GM21786 (cell line): ENCODE results near the gene COL23A1.
"Not testable (repeated sequence)": the region's sequence is repeated elsewhere in the genome, so short reads cannot be mapped to it uniquely, and the experiment has no call there.

Experiments
- ATAC-seq: cut with Tn5 transposase; IDR thresholded peaks from one replicate; pipeline ENCODE4 v1.9.1; 2021; ENCODE audit not compliant: unreplicated experiment

COL23A1 gene

GRCh38 chr5:178236126-178236525 lies 354.1 kb downstream of the COL23A1 start:
- ATAC-seq = no peak

- no peak for ATAC-seq
Measured at GRCh38 chr5:178235588-178235974, 354.6 kb downstream of the COL23A1 start.

GRCh38 chr5:178234750-178235587 lies 355.2 kb downstream of the COL23A1 start:
- no peak for ATAC-seq

- ATAC-seq = no peak
Measured at GRCh38 chr5:178234121-178234749, 356.0 kb downstream of the COL23A1 start.

GRCh38 chr5:178232920-178233429 lies 357.2 kb downstream of the COL23A1 start:
- ATAC-seq = no peak

GRCh38 chr5:178232124-178232919 lies 357.9 kb downstream of the COL23A1 start, which contains the start of gene PHYKPL:
PHYKPL (minus strand) TSS chr5:178232802; CDS start chr5:178232550, 252 bp downstream.
- ATAC-seq = peak; percentile 68

GRCh38 chr5:178231539-178232123 lies 358.6 kb downstream of the COL23A1 start:
- peak; percentile 2 for ATAC-seq

- ATAC-seq = no peak
Measured at GRCh38 chr5:178230879-178231538, 359.2 kb downstream of the COL23A1 start.

GRCh38 chr5:178229861-178230260 lies 360.3 kb downstream of the COL23A1 start:
- ATAC-seq = no peak

- not testable (repeated sequence) for ATAC-seq
Measured at GRCh38 chr5:178229111-178229510, 361.1 kb downstream of the COL23A1 start.

GRCh38 chr5:178228609-178229008 lies 361.6 kb downstream of the COL23A1 start:
- no peak for ATAC-seq

- ATAC-seq = no peak
Measured at GRCh38 chr5:178227929-178228328, 362.3 kb downstream of the COL23A1 start.

GRCh38 chr5:178227138-178227659 lies 363.0 kb downstream of the COL23A1 start:
- ATAC-seq = no peak

- ATAC-seq = no peak
Measured at GRCh38 chr5:178225174-178225573, 365.0 kb downstream of the COL23A1 start.

GRCh38 chr5:178224403-178224802 lies 365.8 kb downstream of the COL23A1 start:
- ATAC-seq = no peak

- no peak for ATAC-seq
Measured at GRCh38 chr5:178223828-178224335, 366.3 kb downstream of the COL23A1 start.

GRCh38 chr5:178223196-178223773 lies 366.9 kb downstream of the COL23A1 start:
- no peak for ATAC-seq

- ATAC-seq = no peak
Measured at GRCh38 chr5:178222292-178222691, 367.9 kb downstream of the COL23A1 start.

- no peak for ATAC-seq
Measured at GRCh38 chr5:178221853-178222252, 368.3 kb downstream of the COL23A1 start.

- ATAC-seq = no peak
Measured at GRCh38 chr5:178221282-178221681, 368.9 kb downstream of the COL23A1 start.
